Neural progenitor cell (in vitro differentiated cells): ENCODE data around the gene DOCK11. TPM values are rescaled to one million over a fixed set of nuclear protein-coding genes. Genes with fewer than 3 reads are reported as not detected.
"Not testable (repeated sequence)": the region's sequence is repeated elsewhere in the genome, so short reads cannot be mapped to it uniquely, and the experiment has no call there.

Source experiments
- DNase-seq: peaks from one replicate; pipeline ENCODE4 v3.0.0-alpha.2; 2016; ENCODE audit warnings: low spot score
- H2AFZ ChIP-seq: fragments of 200-600 bp; sonication (generic); replicated peaks from 2 replicates; pipeline ENCODE4 v1.6.1; 2016; ENCODE audit warnings: antibody characterized with exemption
- H3F3A ChIP-seq: fragments of 200-600 bp; sonication (generic); 2 replicates; pipeline ENCODE4 v1.6.1; 2016; ENCODE audit warnings: antibody characterized with exemption, low read depth
- H3K27ac ChIP-seq: fragments of 200-600 bp; sonication (generic); 2 replicates; pipeline ENCODE4 v1.5.1; 2016; ENCODE audit warnings: mild to moderate bottlenecking
- H3K27me3 ChIP-seq: fragments of 200-600 bp; sonication (generic); 2 replicates; pipeline ENCODE4 v1.6.1; 2016; ENCODE audit warnings: mild to moderate bottlenecking, moderate library complexity
- H3K36me3 ChIP-seq: fragments of 200-600 bp; sonication (generic); 2 replicates; pipeline ENCODE4 v1.5.1; 2016
- H3K4me1 ChIP-seq: fragments of 200-600 bp; sonication (generic); 2 replicates; pipeline ENCODE4 v1.6.1; 2016; ENCODE audit warnings: mixed run types
- H3K4me2 ChIP-seq: fragments of 200-600 bp; sonication (generic); 2 replicates; pipeline ENCODE4 v1.6.1; 2016
- H3K4me3 ChIP-seq: fragments of 200-600 bp; sonication (generic); 2 replicates; pipeline ENCODE4 v1.5.1; 2016
- H3K79me2 ChIP-seq: fragments of 200-600 bp; sonication (generic); 2 replicates; pipeline ENCODE4 v1.6.1; 2016; ENCODE audit warnings: low read depth
- H3K9ac ChIP-seq: fragments of 200-600 bp; sonication (generic); 2 replicates; pipeline ENCODE4 v1.6.1; 2016
- H3K9me3 ChIP-seq: fragments of 200-600 bp; sonication (generic); 2 replicates; pipeline ENCODE4 v1.5.1; 2016; ENCODE audit warnings: low read depth
- H4K20me1 ChIP-seq: fragments of 200-600 bp; sonication (generic); 2 replicates; pipeline ENCODE4 v1.6.1; 2016; ENCODE audit warnings: low read depth
- H3K27ac Mint-ChIP-seq: 3 replicates; pipeline ENCODE4 v1.8.0; 2021; ENCODE audit warnings: mixed read lengths
- H3K27me3 Mint-ChIP-seq: 2 replicates; pipeline ENCODE4 v1.8.0; 2022; ENCODE audit warnings: low read depth, mild to moderate bottlenecking, inconsistent platforms, moderate library complexity, mixed read lengths; ENCODE audit not compliant: insufficient read depth
- H3K36me3 Mint-ChIP-seq: 3 replicates; pipeline ENCODE4 v1.8.0; 2021; ENCODE audit warnings: mixed read lengths
- H3K4me1 Mint-ChIP-seq: 3 replicates; pipeline ENCODE4 v1.8.0; 2021; ENCODE audit warnings: mixed read lengths
- H3K4me3 Mint-ChIP-seq: 3 replicates; pipeline ENCODE4 v1.8.0; 2021; ENCODE audit warnings: mild to moderate bottlenecking, moderate library complexity, mixed read lengths
- H3K9me3 Mint-ChIP-seq: 3 replicates; pipeline ENCODE4 v1.8.0; 2020; ENCODE audit warnings: mixed read lengths
- EZH2 ChIP-seq: fragments of 200-600 bp; sonication (generic); IDR thresholded peaks from 2 replicates; pipeline ENCODE4 v1.6.1; 2017; ENCODE audit warnings: antibody characterized with exemption, mild to moderate bottlenecking, moderate library complexity
- EZH2phosphoT487 ChIP-seq: fragments of 200-600 bp; sonication (generic); IDR thresholded peaks from 2 replicates; pipeline ENCODE4 v1.6.1; 2017; ENCODE audit warnings: antibody characterized with exemption
- total RNA-seq: library from RNA; depleted of rRNA; stranded (reverse); fragments of >200 nt; gene quantifications from 2 replicates; pipeline ENCODE4 v1.2.3, GENCODE V29; 2015; ENCODE audit warnings: low replicate concordance
- TF ChIP-seq, protein P1 (sequence below): fragments of 200-600 bp; sonication (generic); IDR thresholded peaks from 2 replicates; pipeline ENCODE4 v1.5.1; 2017; ENCODE audit warnings: antibody characterized with exemption, mild to moderate bottlenecking

Gene DOCK11
- total RNA-seq, 1 donor from 2014 or later = 20.9 TPM

DNA sequence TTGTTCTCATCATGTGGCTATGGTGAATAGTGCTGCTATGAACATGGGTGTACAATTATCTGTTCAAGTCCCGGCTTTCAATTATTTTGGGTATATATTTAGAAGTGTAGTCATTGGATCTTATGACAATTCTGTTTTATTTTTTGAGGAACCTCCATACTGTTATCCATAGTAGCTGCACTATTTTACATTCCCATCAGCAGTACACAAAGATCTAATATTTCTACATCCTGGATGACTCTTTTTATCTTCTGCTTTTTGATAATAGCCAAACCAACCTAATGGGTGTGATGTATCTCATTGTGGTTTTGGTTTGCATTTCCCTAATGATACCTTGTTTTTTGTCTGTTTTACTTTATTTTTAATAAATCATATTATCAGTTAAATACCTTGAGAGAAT lies 218.9 kb downstream of the DOCK11 start:
- Histone ChIP-seq H4K20me1 (no peaks in the 10 kb centered on the region), H3K79me2 (no peaks in the 10 kb centered on the region), H3K27me3 (no peaks in the 10 kb centered on the region), H2AFZ (no peak overlapping the region), H3K4me3 (no peak overlapping the region), H3F3A (no peaks in the 10 kb centered on the region), H3K4me1 (no peaks in the 10 kb centered on the region), H3K4me2 (no peak overlapping the region), H3K9me3 (peaks cover 3% of the 10 kb centered on the region), H3K27ac (no peak overlapping the region), H3K36me3 (no peaks in the 10 kb centered on the region), H3K9ac (no peak overlapping the region)
- H3K9me3 Mint-ChIP-seq = peaks cover 2% of the 10 kb centered on the region
- H3K4me1 Mint-ChIP-seq = no peaks in the 10 kb centered on the region
- no peak for TF ChIP-seq EZH2
- TF ChIP-seq, protein P1, sequence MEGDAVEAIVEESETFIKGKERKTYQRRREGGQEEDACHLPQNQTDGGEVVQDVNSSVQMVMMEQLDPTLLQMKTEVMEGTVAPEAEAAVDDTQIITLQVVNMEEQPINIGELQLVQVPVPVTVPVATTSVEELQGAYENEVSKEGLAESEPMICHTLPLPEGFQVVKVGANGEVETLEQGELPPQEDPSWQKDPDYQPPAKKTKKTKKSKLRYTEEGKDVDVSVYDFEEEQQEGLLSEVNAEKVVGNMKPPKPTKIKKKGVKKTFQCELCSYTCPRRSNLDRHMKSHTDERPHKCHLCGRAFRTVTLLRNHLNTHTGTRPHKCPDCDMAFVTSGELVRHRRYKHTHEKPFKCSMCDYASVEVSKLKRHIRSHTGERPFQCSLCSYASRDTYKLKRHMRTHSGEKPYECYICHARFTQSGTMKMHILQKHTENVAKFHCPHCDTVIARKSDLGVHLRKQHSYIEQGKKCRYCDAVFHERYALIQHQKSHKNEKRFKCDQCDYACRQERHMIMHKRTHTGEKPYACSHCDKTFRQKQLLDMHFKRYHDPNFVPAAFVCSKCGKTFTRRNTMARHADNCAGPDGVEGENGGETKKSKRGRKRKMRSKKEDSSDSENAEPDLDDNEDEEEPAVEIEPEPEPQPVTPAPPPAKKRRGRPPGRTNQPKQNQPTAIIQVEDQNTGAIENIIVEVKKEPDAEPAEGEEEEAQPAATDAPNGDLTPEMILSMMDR = no peak
- TF ChIP-seq EZH2phosphoT487 = no peak
- no peaks in the 10 kb centered on the region for H3K36me3 Mint-ChIP-seq
- DNase-seq = no peak
- no peak overlapping the region for H3K4me3 Mint-ChIP-seq
- no peak overlapping the region for H3K27ac Mint-ChIP-seq
- peaks cover 5% of the 10 kb centered on the region for H3K27me3 Mint-ChIP-seq

GRCh38 chrX:118715917-118716316 lies 220.3 kb downstream of the DOCK11 start:
- H3K4me1 ChIP-seq, H3K4me1 Mint-ChIP-seq, H4K20me1 ChIP-seq, H3K27me3 ChIP-seq, H3K4me2 ChIP-seq, H3K27ac Mint-ChIP-seq, H3K36me3 Mint-ChIP-seq, H3K9ac ChIP-seq, H3K27me3 Mint-ChIP-seq, H3F3A ChIP-seq, H3K36me3 ChIP-seq, H3K9me3 ChIP-seq, H2AFZ ChIP-seq, DNase-seq, H3K4me3 ChIP-seq, H3K27ac ChIP-seq, H3K79me2 ChIP-seq, H3K9me3 Mint-ChIP-seq: not testable (repeated sequence)
- H3K4me3 Mint-ChIP-seq = peak overlapping the region; percentile 72

GRCh38 chrX:118716833-118717232 lies 221.2 kb downstream of the DOCK11 start:
- H3K79me2 ChIP-seq, H3F3A ChIP-seq, H3K9me3 Mint-ChIP-seq, H3K4me3 ChIP-seq, H3K9me3 ChIP-seq, H3K36me3 ChIP-seq, DNase-seq, H3K9ac ChIP-seq, H4K20me1 ChIP-seq, H3K4me2 ChIP-seq, H3K27ac ChIP-seq, H3K27me3 ChIP-seq, H3K27me3 Mint-ChIP-seq, H3K4me1 Mint-ChIP-seq, H3K4me3 Mint-ChIP-seq, H2AFZ ChIP-seq, H3K27ac Mint-ChIP-seq, H3K4me1 ChIP-seq, H3K36me3 Mint-ChIP-seq: not testable (repeated sequence)

DNA sequence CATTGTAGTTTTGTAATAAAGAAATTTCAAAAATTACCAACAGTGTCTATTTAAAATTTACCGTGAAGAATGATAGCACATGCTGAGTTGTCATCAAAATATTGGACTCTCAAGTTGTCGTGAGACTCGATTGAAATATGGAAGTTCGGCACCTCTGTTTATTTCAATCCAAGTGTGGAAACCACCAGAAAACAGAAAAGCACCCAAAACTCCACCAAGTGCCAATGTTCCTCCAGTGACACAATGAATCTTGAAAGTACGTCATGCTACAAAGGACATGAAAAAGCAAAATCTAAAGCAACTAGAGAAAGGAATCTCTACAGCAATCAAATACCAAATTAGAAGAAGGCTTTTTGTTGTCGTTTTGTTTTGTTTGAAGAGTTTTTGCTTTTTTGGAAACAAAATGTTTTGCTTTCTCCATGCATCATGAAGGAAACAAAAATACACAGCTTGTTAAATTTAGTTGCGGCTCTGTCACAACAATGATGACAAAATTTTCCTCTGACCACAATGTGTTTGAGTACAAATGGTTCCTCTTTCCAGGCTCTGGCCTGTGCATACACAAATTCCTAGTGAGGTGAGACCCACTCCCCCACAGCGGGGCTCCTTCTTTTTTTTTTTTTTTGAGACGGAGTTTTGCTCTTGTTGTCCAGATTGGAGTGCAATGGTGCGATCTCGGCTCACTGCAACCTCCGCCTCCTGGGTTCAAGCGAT lies 222.2 kb downstream of the DOCK11 start:
- peaks cover 3% of the 10 kb centered on the region for H3K9me3 ChIP-seq
- Mint-ChIP-seq H3K27me3 (no peaks in the 10 kb centered on the region), H3K27ac (no peak overlapping the region), H3K4me3 (no peak overlapping the region), H3K9me3 (peaks cover 2% of the 10 kb centered on the region), H3K36me3 (no peaks in the 10 kb centered on the region), H3K4me1 (no peaks in the 10 kb centered on the region)
- H3K79me2 ChIP-seq = no peaks in the 10 kb centered on the region
- no peak overlapping the region for H3K4me2 ChIP-seq
- H3K27ac ChIP-seq = no peak overlapping the region
- H4K20me1 ChIP-seq = no peaks in the 10 kb centered on the region
- H3K36me3 ChIP-seq = no peaks in the 10 kb centered on the region
- H3K27me3 ChIP-seq = no peaks in the 10 kb centered on the region
- no peak for DNase-seq
- H3K4me3 ChIP-seq = no peak overlapping the region
- no peaks in the 10 kb centered on the region for H3F3A ChIP-seq
- no peak overlapping the region for H2AFZ ChIP-seq
- TF ChIP-seq EZH2 (no peak), EZH2phosphoT487 (no peak)
- TF ChIP-seq, protein P1 = no peak
- no peak overlapping the region for H3K9ac ChIP-seq
- H3K4me1 ChIP-seq = no peaks in the 10 kb centered on the region
